Astrocyte (in vitro differentiated cells and primary cell): ENCODE measurements around the gene LRMDA. TPM values are rescaled to one million over a fixed set of nuclear protein-coding genes. Genes with fewer than 3 reads are reported as not detected.

Source experiments
- DNase-seq: peaks from one replicate; pipeline ENCODE4 v3.0.0-alpha.2; 2010; ENCODE audit warnings: low read depth
- FAIRE-seq: peaks from 2 replicates; lab custom pipeline; 2011; peaks lifted over from hg19 to GRCh38; lab: Jason Lieb, UNC
- H2AFZ ChIP-seq: 2 replicates; pipeline ENCODE4 v1.6.0; 2012; ENCODE audit warnings: low read depth, low read length, inconsistent platforms
- H3K27ac ChIP-seq: 2 replicates; pipeline ENCODE4 v1.5.1; 2011; ENCODE audit warnings: low read depth, low read length, inconsistent platforms
- H3K27me3 ChIP-seq: 2 replicates; pipeline ENCODE4 v1.6.0; 2011; ENCODE audit warnings: low read length, inconsistent platforms; ENCODE audit not compliant: insufficient read depth
- H3K36me3 ChIP-seq: 2 replicates; pipeline ENCODE4 v1.5.1; 2011; ENCODE audit warnings: low read length, inconsistent platforms; ENCODE audit not compliant: insufficient read depth
- H3K4me1 ChIP-seq: 2 replicates; pipeline ENCODE4 v1.5.1; 2011; ENCODE audit warnings: low read length, inconsistent platforms; ENCODE audit not compliant: insufficient read depth
- H3K4me2 ChIP-seq: 2 replicates; pipeline ENCODE4 v1.6.0; 2012; ENCODE audit warnings: low read length, inconsistent platforms
- H3K4me3 ChIP-seq: 2 replicates; pipeline ENCODE4 v1.5.1; 2011; ENCODE audit warnings: low read depth, mild to moderate bottlenecking, low read length, inconsistent platforms; ENCODE audit not compliant: insufficient read depth
- H3K79me2 ChIP-seq: 2 replicates; pipeline ENCODE4 v1.6.0; 2012; ENCODE audit warnings: mild to moderate bottlenecking, low read length, inconsistent platforms; ENCODE audit not compliant: insufficient read depth
- H3K9ac ChIP-seq: 2 replicates; pipeline ENCODE4 v1.6.0; 2012; ENCODE audit warnings: mild to moderate bottlenecking, low read length, inconsistent platforms
- H3K9me3 ChIP-seq: 2 replicates; pipeline ENCODE4 v1.5.1; 2012; ENCODE audit warnings: low read depth, mild to moderate bottlenecking, low read length, inconsistent platforms; ENCODE audit not compliant: insufficient read depth
- H4K20me1 ChIP-seq: 2 replicates; pipeline ENCODE4 v1.6.0; 2012; ENCODE audit warnings: low read length, inconsistent platforms; ENCODE audit not compliant: insufficient read depth
- H3K27ac Mint-ChIP-seq: one replicate; pipeline ENCODE4 v1.8.0; 2021; ENCODE audit warnings: mild to moderate bottlenecking, mixed read lengths; ENCODE audit not compliant: unreplicated experiment
- H3K27me3 Mint-ChIP-seq: one replicate; pipeline ENCODE4 v1.8.0; 2021; ENCODE audit warnings: low read depth, mixed read lengths; ENCODE audit not compliant: unreplicated experiment
- H3K36me3 Mint-ChIP-seq: one replicate; pipeline ENCODE4 v1.8.0; 2021; ENCODE audit warnings: low read depth, mixed read lengths; ENCODE audit not compliant: unreplicated experiment
- H3K4me1 Mint-ChIP-seq: one replicate; pipeline ENCODE4 v1.8.0; 2021; ENCODE audit warnings: low read depth, mixed read lengths; ENCODE audit not compliant: unreplicated experiment
- H3K4me3 Mint-ChIP-seq: one replicate; pipeline ENCODE4 v1.8.0; 2021; ENCODE audit warnings: mild to moderate bottlenecking, moderate library complexity, mixed read lengths; ENCODE audit not compliant: unreplicated experiment
- H3K9me3 Mint-ChIP-seq: one replicate; pipeline ENCODE4 v1.8.0; 2021; ENCODE audit warnings: mild to moderate bottlenecking, mixed read lengths; ENCODE audit not compliant: unreplicated experiment
- CTCF ChIP-seq: IDR thresholded peaks from 2 replicates; pipeline ENCODE4 v1.5.1; 2011; ENCODE audit warnings: low read depth, mild to moderate bottlenecking, inconsistent platforms, low read length, moderate library complexity; ENCODE audit not compliant: insufficient read depth
- EZH2 ChIP-seq: IDR thresholded peaks from 2 replicates; pipeline ENCODE4 v1.6.1; 2012; ENCODE audit warnings: mild to moderate bottlenecking, low read length, inconsistent platforms; ENCODE audit not compliant: insufficient read depth
- total RNA-seq: library from RNA; stranded (reverse); gene quantifications from 2 replicates; pipeline ENCODE4 v1.2.1, GENCODE V29; 2021

Gene LRMDA
- total RNA-seq, 1 donor from 2014 or later, result 2.7 TPM

- Mint-ChIP-seq H3K4me3 (no peak overlapping the region), H3K9me3 (peaks cover 16% of the 10 kb centered on the region)
- FAIRE-seq, result no peak
Measured at GRCh38 chr10:75474106-75474505, 42.7 kb downstream of the LRMDA start.

GRCh38 chr10:75475460-75476182 is 44.2 kb downstream of the LRMDA start:
- Histone ChIP-seq H3K27ac (no peak overlapping the region), H3K4me3 (no peak overlapping the region), H3K79me2 (no peaks in the 10 kb centered on the region), H2AFZ (no peak overlapping the region), H3K9ac (no peak overlapping the region), H3K9me3 (no peaks in the 10 kb centered on the region), H3K4me2 (no peak overlapping the region), H4K20me1 (no peaks in the 10 kb centered on the region), H3K27me3 (peaks cover 9% of the 10 kb centered on the region), H3K4me1 (no peaks in the 10 kb centered on the region), H3K36me3 (no peaks in the 10 kb centered on the region)
- Mint-ChIP-seq H3K9me3 (peaks cover 16% of the 10 kb centered on the region), H3K4me3 (no peak overlapping the region), H3K4me1 (no peaks in the 10 kb centered on the region), H3K27me3 (peaks cover 46% of the 10 kb centered on the region), H3K27ac (no peak overlapping the region), H3K36me3 (peaks cover 1% of the 10 kb centered on the region)
- peak; percentile 97 for DNase-seq
- TF ChIP-seq CTCF (no peak), EZH2 (no peak)
- no peak for FAIRE-seq

More at GRCh38 chr10:75474106-75474505, 42.7 kb downstream of the LRMDA start:
- Mint-ChIP-seq H3K27me3 (peaks cover 46% of the 10 kb centered on the region), H3K4me1 (peaks cover 4% of the 10 kb centered on the region), H3K27ac (no peak overlapping the region), H3K36me3 (peaks cover 1% of the 10 kb centered on the region)
- no peak overlapping the region for H3K4me2 ChIP-seq
- H3K36me3 ChIP-seq, result no peaks in the 10 kb centered on the region
- peaks cover 9% of the 10 kb centered on the region for H3K27me3 ChIP-seq
- H3K4me1 ChIP-seq, result peaks cover 7% of the 10 kb centered on the region
- no peaks in the 10 kb centered on the region for H3K79me2 ChIP-seq
- no peaks in the 10 kb centered on the region for H4K20me1 ChIP-seq
- DNase-seq, result no peak
- no peaks in the 10 kb centered on the region for H3K9me3 ChIP-seq
- no peak overlapping the region for H2AFZ ChIP-seq
- H3K4me3 ChIP-seq, result no peak overlapping the region
- H3K9ac ChIP-seq, result no peak overlapping the region
- H3K27ac ChIP-seq, result no peak overlapping the region
- TF ChIP-seq EZH2, result no peak
- TF ChIP-seq CTCF, result no peak

GRCh38 chr10:75476569-75476968 is 45.1 kb downstream of the LRMDA start:
- H3K4me3 ChIP-seq, result no peak overlapping the region
- no peak overlapping the region for H3K27ac ChIP-seq
- no peaks in the 10 kb centered on the region for H3K4me1 Mint-ChIP-seq
- H2AFZ ChIP-seq, result no peak overlapping the region
- DNase-seq (no peak), FAIRE-seq (no peak)
- H3K9ac ChIP-seq, result no peak overlapping the region
- no peak overlapping the region for H3K4me2 ChIP-seq
- TF ChIP-seq EZH2 (no peak), CTCF (no peak)
- H3K9me3 Mint-ChIP-seq, result peaks cover 16% of the 10 kb centered on the region
- peaks cover 14% of the 10 kb centered on the region for H3K27me3 ChIP-seq
- no peaks in the 10 kb centered on the region for H3K79me2 ChIP-seq
- H3K4me3 Mint-ChIP-seq, result no peak overlapping the region
- peaks cover 1% of the 10 kb centered on the region for H3K36me3 Mint-ChIP-seq
- H3K36me3 ChIP-seq, result no peaks in the 10 kb centered on the region
- H3K27ac Mint-ChIP-seq, result no peak overlapping the region
- no peaks in the 10 kb centered on the region for H3K9me3 ChIP-seq
- no peaks in the 10 kb centered on the region for H3K4me1 ChIP-seq
- H3K27me3 Mint-ChIP-seq, result peaks cover 43% of the 10 kb centered on the region
- no peaks in the 10 kb centered on the region for H4K20me1 ChIP-seq
